ENCODE data around the gene RPS6KA4.

Gene RPS6KA4

DNA sequence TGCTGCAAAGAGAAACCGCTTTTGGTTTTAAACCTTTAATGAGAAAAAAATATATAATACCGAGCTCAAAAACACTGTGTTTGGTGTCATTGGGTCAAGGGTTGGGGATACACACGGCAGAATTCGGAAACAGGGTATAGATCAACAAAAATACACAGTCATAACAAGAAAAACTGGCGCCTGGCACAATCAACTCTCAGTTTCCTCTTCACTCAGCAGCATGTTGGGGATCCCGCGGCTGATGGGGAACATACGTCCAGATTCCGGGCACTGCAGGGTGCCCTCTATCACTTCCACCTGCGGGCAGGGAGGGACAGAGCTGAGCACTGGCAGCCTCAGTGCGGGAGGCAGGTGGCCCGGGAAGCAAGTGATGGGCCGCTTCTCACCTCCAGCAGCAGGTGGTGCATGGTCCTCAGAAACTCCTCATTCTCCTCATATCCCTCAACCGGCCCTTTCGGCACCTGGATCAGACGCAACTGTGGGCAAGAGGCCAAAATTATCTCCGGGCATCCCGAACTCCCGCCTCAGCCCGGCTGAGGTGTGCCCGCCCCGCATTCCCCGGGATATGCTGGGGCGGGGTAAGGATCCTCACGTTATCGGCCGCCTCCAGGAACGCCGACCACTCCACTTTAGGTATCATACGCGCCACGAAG, 42.2 kb upstream of the RPS6KA4 start:
- ChIA-PET CTCF (interaction anchor here (0.9 to 2.9 kb wide), 6 partner anchors 12 to 39 kb away, joined by 3 to 38 read pairs (median 10); partner anchors contain the start of genes CCDC88B and ESRRA), POLR2A (interaction anchor here (0.8 to 3.8 kb wide), 18 partner anchors 11 to 314 kb away, joined by 3 to 70 read pairs (median 6); partner anchors contain the start of genes BAD, ESRRA, FERMT3 and FKBP2)
- DNase-seq (ENCODE audit: extremely low spot score) = no peak
- TF ChIP-seq FOXA1 (IDR thresholded peaks at IDR 0.05) (no peak), ELF4 (IDR thresholded peaks at IDR 0.05) (no peak), HDGF (IDR thresholded peaks at IDR 0.05; ENCODE audit: borderline replicate concordance) (no peak), L3MBTL2 (conservative IDR thresholded peaks at IDR 0.05) (peak; percentile 17; the same call in 1 of the 2 replicates), FOXM1 (IDR thresholded peaks at IDR 0.05; ENCODE audit: borderline replicate concordance) (no peak)

DNA sequence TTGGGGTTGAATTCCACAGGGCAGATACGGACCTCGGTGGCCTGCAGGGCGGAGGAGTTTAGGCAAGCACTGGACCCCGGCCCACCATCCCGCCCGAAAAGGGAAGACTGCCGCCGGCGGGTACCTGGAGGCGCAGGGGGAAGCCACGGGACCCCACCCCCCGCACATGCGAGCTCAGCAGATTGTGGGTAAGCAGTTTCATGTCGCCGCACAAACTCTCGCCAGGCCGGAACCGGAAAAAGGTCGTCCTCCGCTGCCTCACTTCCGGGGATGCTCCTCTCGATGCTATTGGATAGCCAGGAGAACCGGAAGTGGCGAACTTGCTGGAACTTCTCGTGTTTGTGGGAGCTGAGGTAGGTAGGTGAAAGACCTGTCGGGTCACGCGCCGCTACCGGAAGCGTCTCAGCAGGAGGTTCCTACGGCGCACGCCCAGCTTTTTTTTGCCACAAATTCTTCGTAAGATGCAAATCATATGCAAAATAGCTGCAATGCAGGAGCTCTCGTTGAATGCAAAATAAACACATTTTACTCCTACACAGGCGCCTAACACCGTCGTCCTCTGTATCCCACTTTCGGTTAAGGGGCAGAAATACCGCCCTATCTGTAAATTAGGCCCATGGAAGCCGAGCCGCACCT, 41.5 kb upstream of the RPS6KA4 start, which contains the start of gene TRMT112:
TRMT112 (minus strand) TSS at position 235 of the 636 bp plus-strand sequence; CDS start at position 202, 33 bp downstream.
- no peak for TF ChIP-seq CTBP1 (IDR thresholded peaks at IDR 0.05; ENCODE audit: borderline replicate concordance)
- TF ChIP-seq L3MBTL2 (conservative IDR thresholded peaks at IDR 0.05) = 0 out of 2 replicates have a peak, but pooled peaks have one; percentile 12
- peak; percentile 85 for TF ChIP-seq ELF4 (IDR thresholded peaks at IDR 0.05)
- DNase-seq (ENCODE audit: extremely low spot score) = peak; percentile 86
- CTCF ChIA-PET = interaction anchor here (0.7 to 2.9 kb wide), 11 partner anchors 13 to 49 kb away, joined by 3 to 38 read pairs (median 6); partner anchors contain the start of genes CCDC88B and ESRRA
- POLR2A ChIA-PET = interaction anchor here (0.6 to 3.8 kb wide), 40 partner anchors 10 to 479 kb away, joined by 3 to 70 read pairs (median 4); partner anchors contain the start of genes BAD, ESRRA, FERMT3 and FKBP2

DNA sequence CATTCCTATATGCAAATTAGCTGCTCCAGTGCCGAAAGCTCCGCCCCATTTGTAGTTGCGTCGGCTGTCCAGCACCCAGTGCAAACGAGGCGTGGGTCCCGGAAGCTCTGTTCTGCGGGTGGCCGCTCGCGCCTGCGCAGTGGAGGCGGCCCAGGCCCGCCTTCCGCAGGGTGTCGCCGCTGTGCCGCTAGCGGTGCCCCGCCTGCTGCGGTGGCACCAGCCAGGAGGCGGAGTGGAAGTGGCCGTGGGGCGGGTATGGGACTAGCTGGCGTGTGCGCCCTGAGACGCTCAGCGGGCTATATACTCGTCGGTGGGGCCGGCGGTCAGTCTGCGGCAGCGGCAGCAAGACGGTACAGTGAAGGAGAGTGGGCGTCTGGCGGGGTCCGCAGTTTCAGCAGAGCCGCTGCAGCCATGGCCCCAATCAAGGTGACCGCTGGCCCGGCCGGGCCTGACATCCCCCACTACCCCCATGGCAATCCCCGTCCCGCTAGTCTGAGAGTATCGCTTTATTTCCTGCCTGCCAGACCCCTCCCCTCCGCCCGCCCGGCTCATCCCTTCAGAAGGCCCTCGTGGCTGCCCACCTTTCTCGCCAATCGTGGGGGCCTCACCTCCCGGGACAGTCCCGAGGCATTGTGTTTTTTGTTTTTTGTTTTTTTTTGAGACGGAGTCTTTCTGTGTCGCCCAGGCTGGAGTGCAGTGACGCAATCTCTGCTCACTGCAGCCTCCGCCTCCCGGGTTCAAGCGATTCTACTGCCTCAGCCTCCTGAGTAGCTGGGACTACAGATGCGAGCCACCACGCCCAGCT, 40.8 kb upstream of the RPS6KA4 start, which contains the start of gene PRDX5:
PRDX5 (plus strand) TSS at position 161 of the 805 bp plus-strand sequence; CDS start at position 256, 95 bp downstream.
- no peak for TF ChIP-seq NFRKB (IDR thresholded peaks at IDR 0.05)
- 0 out of 2 replicates have a peak, but pooled peaks have one; percentile 9 for TF ChIP-seq ELF4 (IDR thresholded peaks at IDR 0.05)
- POLR2A ChIA-PET = interaction anchor here (0.6 to 3.8 kb wide), 40 partner anchors 9 to 479 kb away, joined by 3 to 70 read pairs (median 4); partner anchors contain the start of genes BAD, ESRRA, FERMT3 and FKBP2
- CTCF ChIA-PET = interaction anchor here (0.7 to 2.9 kb wide), 11 partner anchors 13 to 49 kb away, joined by 3 to 38 read pairs (median 6); partner anchors contain the start of genes CCDC88B and ESRRA
- peak; percentile 96 for DNase-seq (ENCODE audit: extremely low spot score)

DNA sequence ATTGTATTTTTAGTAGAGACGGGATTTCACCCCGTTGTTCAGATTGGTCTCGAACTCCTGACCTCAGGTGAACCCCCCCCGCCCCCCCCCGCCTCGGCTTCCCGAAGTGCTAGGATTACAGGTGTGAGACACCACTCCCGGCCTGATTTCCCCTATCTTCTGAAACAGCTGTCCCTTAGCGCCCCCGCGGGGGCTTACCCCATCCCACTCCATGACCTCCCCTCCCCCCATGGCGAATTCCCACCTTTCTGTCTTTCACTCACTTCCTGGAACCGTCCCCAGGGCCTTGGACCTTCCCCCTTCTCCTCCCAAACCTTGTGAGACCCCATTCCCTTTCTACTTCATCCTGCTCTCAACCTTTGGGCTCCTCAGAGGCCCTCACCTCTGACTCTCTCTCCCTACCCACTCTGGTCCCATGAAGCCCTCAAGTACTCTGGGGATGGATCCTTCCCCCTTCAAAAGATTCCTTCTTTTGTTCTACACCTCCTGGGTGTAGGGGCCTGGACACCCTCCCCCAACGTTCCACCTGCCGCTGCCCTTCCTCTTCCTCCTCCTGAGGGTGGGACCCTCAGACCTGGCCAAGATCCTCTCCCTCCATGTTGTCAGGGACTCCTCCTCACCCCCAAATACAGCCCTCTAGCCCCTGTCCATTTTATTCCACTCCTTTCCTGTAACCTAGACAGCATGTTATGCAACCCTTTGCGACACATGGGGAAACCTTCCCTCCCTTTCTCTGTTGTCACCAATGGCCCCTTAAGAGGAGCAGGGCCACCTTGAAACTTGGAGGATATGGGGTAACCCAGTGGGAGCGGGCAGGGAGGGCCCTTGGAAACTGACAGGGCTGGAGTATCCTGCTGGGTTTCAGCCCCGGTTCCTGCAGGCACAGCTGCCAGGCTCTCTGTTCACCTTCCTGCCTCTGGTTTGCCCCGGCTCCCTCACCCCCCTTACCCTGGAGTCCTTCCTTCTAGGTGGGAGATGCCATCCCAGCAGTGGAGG, 39.9 kb upstream of the RPS6KA4 start:
- ChIA-PET POLR2A (interaction anchor here (1.9 to 3.8 kb wide), 6 partner anchors 12 to 75 kb away, joined by 8 to 70 read pairs (median 48); partner anchors contain the start of gene ESRRA), CTCF (interaction anchor here (2.0 kb wide), 2 partner anchors 12 to 15 kb away, joined by 13 to 17 read pairs; partner anchors contain the start of gene ESRRA)
- no peak for DNase-seq (ENCODE audit: extremely low spot score)
- TF ChIP-seq ARNT (IDR thresholded peaks at IDR 0.05) (no peak), LEF1 (IDR thresholded peaks at IDR 0.05; ENCODE audit: borderline replicate concordance) (no peak), SP1 (IDR thresholded peaks at IDR 0.05) (no peak), ELF4 (IDR thresholded peaks at IDR 0.05) (no peak), CTBP1 (IDR thresholded peaks at IDR 0.05; ENCODE audit: borderline replicate concordance) (no peak), ZNF384 (IDR thresholded peaks at IDR 0.05) (no peak), SUZ12 (IDR thresholded peaks at IDR 0.05) (no peak), L3MBTL2 (conservative IDR thresholded peaks at IDR 0.05) (no peak), NFRKB (IDR thresholded peaks at IDR 0.05) (no peak)

DNA sequence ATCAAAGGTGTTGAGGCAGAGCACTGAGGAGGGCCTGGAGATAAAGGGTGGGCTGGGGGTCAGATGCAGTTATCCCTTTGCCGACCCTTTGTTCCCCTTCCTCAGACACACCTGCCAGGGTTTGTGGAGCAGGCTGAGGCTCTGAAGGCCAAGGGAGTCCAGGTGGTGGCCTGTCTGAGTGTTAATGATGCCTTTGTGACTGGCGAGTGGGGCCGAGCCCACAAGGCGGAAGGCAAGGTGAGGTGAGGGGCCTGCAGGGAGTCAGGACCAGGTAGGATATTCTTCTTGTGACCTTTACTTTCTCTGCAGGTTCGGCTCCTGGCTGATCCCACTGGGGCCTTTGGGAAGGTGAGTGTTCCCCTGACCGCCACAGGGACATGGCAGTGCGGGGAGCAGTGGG, 38.4 kb upstream of the RPS6KA4 start:
- POLR2A ChIA-PET = no interaction called here
- TF ChIP-seq CTBP1 (IDR thresholded peaks at IDR 0.05; ENCODE audit: borderline replicate concordance) = no peak
- no peak for TF ChIP-seq ARNT (IDR thresholded peaks at IDR 0.05)
- TF ChIP-seq LEF1 (IDR thresholded peaks at IDR 0.05; ENCODE audit: borderline replicate concordance) = no peak
- no peak for TF ChIP-seq FOXA1 (IDR thresholded peaks at IDR 0.05)
- no peak for TF ChIP-seq SP1 (IDR thresholded peaks at IDR 0.05)
- no peak for TF ChIP-seq NFRKB (IDR thresholded peaks at IDR 0.05)
- no peak for TF ChIP-seq FOXM1 (IDR thresholded peaks at IDR 0.05; ENCODE audit: borderline replicate concordance)
- TF ChIP-seq TARDBP (IDR thresholded peaks at IDR 0.05) = no peak
- TF ChIP-seq, protein P1, sequence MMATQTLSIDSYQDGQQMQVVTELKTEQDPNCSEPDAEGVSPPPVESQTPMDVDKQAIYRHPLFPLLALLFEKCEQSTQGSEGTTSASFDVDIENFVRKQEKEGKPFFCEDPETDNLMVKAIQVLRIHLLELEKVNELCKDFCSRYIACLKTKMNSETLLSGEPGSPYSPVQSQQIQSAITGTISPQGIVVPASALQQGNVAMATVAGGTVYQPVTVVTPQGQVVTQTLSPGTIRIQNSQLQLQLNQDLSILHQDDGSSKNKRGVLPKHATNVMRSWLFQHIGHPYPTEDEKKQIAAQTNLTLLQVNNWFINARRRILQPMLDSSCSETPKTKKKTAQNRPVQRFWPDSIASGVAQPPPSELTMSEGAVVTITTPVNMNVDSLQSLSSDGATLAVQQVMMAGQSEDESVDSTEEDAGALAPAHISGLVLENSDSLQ (IDR thresholded peaks at IDR 0.05) = no peak
- CTCF ChIA-PET = no interaction called here
- no peak for DNase-seq (ENCODE audit: extremely low spot score)

DNA sequence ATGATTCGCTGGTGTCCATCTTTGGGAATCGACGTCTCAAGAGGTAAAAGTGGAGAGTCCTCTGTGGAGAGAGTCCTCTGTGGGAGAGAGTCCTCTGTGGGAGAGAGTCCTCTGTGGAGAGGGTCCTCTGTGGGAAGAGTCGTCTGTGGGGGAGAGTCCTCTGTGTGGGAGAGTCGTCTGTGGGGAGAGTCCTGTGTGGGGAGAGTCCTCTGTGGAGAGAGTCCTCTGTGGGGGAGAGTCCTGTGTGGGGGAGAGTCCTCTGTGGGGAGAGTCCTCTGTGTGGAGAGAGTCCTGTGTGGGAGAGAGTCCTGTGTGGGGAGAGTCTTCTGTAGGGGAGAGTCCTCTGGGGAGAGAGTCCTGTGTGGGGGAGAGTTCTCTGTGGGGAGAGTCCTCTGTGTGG, 37.9 kb upstream of the RPS6KA4 start:
- TF ChIP-seq ARNT (IDR thresholded peaks at IDR 0.05) (no peak), ZNF384 (IDR thresholded peaks at IDR 0.05) (no peak), CTBP1 (IDR thresholded peaks at IDR 0.05; ENCODE audit: borderline replicate concordance) (no peak), SP1 (IDR thresholded peaks at IDR 0.05) (no peak), FOXM1 (IDR thresholded peaks at IDR 0.05; ENCODE audit: borderline replicate concordance) (no peak), BHLHE40 (IDR thresholded peaks at IDR 0.05; ENCODE audit: borderline replicate concordance) (no peak), LEF1 (IDR thresholded peaks at IDR 0.05; ENCODE audit: borderline replicate concordance) (no peak)
- ChIA-PET CTCF (no interaction called here), POLR2A (no interaction called here)
- no peak for DNase-seq (ENCODE audit: extremely low spot score)

Measured in HEK293T (cell line).